Measurements from ENCODE around the gene RAPGEF1.

DNA sequence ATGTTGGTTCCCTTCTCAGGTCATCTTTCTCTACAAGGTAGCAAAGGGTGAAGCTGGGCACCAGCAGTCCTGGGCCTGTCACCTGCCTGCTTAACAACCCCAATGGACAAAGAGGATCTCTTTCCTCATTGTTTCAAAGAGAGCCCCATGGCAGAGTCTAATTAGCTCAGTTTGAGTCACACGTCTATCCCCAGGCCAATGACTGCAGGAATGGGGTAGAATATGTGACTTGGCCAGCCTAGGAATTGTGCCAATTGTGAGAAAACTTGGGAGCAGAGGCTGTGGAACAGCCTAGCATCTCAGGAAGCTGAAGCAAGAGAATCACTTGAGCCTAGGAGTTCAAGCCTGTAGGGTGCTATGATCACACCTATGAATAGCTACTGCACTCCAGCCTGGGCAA, 3.6 kb upstream of the RAPGEF1 start:
- TF ChIP-seq, protein P1, sequence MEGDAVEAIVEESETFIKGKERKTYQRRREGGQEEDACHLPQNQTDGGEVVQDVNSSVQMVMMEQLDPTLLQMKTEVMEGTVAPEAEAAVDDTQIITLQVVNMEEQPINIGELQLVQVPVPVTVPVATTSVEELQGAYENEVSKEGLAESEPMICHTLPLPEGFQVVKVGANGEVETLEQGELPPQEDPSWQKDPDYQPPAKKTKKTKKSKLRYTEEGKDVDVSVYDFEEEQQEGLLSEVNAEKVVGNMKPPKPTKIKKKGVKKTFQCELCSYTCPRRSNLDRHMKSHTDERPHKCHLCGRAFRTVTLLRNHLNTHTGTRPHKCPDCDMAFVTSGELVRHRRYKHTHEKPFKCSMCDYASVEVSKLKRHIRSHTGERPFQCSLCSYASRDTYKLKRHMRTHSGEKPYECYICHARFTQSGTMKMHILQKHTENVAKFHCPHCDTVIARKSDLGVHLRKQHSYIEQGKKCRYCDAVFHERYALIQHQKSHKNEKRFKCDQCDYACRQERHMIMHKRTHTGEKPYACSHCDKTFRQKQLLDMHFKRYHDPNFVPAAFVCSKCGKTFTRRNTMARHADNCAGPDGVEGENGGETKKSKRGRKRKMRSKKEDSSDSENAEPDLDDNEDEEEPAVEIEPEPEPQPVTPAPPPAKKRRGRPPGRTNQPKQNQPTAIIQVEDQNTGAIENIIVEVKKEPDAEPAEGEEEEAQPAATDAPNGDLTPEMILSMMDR (IDR thresholded peaks at IDR 0.05): no peak
- no peak for TF ChIP-seq POLR2A (IDR thresholded peaks at IDR 0.05)
